SHP77 treated with DMSO at 0.1 percent for 48 hours (cell line): Measurements from ENCODE around the gene ANKRD27.
"Not testable (repeated sequence)": the region's sequence is repeated elsewhere in the genome, so short reads cannot be mapped to it uniquely, and the experiment has no call there.

Experiments used
- DNase-seq: peaks from one replicate; lab custom pipeline; 2025; lab: John Stamatoyannopoulos, UW

The ANKRD27 gene

GRCh38 chr19:32688311-32688710 lies 13.3 kb upstream of the ANKRD27 start:
- no peak for DNase-seq

DNA sequence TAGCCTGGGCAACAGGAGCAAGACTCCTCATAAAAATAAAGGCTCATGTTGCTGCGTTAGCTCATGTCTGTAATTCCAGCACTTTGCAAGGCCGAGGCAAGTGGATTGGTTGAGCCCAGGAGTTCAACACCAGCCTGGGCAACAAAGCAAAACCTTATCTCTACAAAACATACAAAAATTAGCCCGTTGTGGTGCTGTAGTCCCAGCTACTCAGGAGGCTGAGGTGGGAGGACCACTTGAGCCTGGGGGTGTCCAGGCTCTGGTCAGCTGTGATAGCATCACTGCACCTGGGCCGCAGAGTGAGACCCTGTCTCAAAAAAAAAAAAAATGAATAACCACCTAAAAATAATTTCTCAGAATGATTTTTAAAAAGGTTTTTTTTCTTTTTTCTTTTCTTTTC lies 12.7 kb upstream of the ANKRD27 start:
- DNase-seq: no peak

GRCh38 chr19:32686847-32687475 lies 12.0 kb upstream of the ANKRD27 start:
- no peak for DNase-seq

GRCh38 chr19:32682317-32682716 lies 7.3 kb upstream of the ANKRD27 start:
- no peak for DNase-seq

DNA sequence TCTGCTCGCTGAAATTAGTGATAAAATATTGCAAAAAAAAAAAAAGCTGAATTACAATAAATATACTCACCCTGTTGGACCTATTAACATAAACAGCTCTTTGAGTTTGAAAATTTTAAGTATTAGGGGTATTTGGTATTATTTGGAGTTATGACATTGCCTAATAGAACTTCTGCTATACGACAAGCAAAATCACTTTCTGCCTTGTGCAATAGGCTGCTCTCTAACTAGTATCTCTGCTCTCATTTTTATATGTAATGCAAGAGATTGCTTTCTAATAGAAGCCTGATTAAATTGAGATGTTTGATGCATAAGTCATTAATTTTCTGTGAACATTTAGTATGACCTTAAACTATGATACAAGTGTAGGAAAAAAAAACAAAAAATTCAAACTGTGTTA lies 6.0 kb upstream of the ANKRD27 start:
- no peak for DNase-seq

- no peak for DNase-seq
These were observed 2.7 kb upstream of the ANKRD27 start for GRCh38 chr19:32677657-32678056.

GRCh38 chr19:32676895-32677359 lies 1.9 kb upstream of the ANKRD27 start:
- no peak for DNase-seq

GRCh38 chr19:32676186-32676894 lies 1.4 kb upstream of the ANKRD27 start:
- no peak for DNase-seq

DNA sequence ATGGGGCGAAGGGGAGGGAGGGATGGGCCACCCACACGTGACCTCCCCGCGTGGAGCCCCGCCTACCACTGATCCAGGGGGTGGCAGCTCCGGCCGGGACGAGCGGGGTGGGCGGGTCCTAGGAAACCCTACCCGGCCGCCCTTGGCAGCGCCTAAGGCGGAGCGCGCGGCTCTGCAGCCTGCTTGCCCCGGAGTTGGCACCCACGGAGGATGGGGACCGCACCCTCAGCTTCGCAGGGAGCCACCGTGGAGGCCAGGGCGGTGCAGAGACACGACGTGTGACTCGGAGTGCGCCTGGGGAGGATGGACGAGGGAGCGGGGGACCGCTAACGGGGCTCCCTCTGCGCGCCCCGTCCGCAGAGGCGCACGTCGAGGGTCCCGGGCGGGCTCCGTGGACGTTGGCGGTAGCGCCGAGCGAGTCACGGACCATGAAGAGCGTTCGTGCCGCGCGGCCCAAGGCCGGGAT lies 773 bp upstream of the ANKRD27 start, which contains the start of gene RGS9BP:
TSS of gene RGS9BP (plus strand) at position 129 of the 466 bp plus-strand sequence. CDS start 416 bp downstream, outside the sequence.
- DNase-seq: no peak

GRCh38 chr19:32674153-32674930 lies 638 bp downstream of the ANKRD27 start:
- no peak for DNase-seq

GRCh38 chr19:32673573-32673972 lies 1.4 kb downstream of the ANKRD27 start:
- no peak for DNase-seq

- DNase-seq: no peak
These were observed 2.1 kb downstream of the ANKRD27 start for GRCh38 chr19:32672841-32673240.

GRCh38 chr19:32671883-32672593 lies 2.9 kb downstream of the ANKRD27 start:
- DNase-seq: no peak

- no peak for DNase-seq
These were observed 5.7 kb downstream of the ANKRD27 start for GRCh38 chr19:32669310-32669709.

GRCh38 chr19:32666084-32666483 lies 8.9 kb downstream of the ANKRD27 start:
- no peak for DNase-seq

GRCh38 chr19:32662186-32662585 lies 12.8 kb downstream of the ANKRD27 start:
- DNase-seq: no peak

- no peak for DNase-seq
These were observed 13.7 kb downstream of the ANKRD27 start for GRCh38 chr19:32661318-32661717.

GRCh38 chr19:32658527-32658926 lies 16.5 kb downstream of the ANKRD27 start:
- DNase-seq: no peak

GRCh38 chr19:32658075-32658474 lies 16.9 kb downstream of the ANKRD27 start:
- no peak for DNase-seq

DNA sequence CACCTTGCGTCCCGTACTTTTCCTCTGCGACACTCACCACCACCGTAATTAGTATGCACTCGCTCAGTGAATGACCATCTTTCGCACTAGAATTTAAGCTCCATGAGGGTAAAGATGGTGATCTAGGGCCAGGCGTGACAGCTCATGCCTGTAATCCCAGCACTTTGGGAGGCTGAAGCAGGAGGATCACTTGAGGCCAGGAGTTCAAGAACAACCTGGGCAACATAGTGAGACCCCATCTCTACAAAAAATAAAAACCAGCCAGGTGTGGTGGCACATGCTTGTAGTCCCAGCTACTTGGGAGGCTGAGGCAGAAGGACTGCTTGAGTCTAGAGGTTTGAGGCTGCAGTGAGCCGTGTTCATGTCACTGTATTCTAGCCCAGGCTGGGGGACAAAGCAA lies 18.6 kb downstream of the ANKRD27 start:
- not testable (repeated sequence) for DNase-seq

DNA sequence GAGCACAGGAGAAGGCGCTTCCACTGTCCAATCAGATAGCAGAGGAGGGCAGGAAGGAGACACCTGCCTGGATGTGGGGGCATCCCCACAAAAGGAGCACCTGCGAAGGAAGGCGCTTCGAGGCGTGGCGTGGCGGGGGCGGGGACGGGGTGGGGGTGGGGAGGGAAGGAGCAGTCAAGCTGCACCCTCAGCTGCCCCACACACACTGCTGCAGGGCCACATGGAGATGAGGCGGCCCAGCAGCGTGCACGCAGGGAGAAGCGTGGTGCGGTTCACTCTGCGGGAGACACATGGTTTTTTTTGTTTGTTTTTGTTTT lies 21.4 kb downstream of the ANKRD27 start:
- no peak for DNase-seq

DNA sequence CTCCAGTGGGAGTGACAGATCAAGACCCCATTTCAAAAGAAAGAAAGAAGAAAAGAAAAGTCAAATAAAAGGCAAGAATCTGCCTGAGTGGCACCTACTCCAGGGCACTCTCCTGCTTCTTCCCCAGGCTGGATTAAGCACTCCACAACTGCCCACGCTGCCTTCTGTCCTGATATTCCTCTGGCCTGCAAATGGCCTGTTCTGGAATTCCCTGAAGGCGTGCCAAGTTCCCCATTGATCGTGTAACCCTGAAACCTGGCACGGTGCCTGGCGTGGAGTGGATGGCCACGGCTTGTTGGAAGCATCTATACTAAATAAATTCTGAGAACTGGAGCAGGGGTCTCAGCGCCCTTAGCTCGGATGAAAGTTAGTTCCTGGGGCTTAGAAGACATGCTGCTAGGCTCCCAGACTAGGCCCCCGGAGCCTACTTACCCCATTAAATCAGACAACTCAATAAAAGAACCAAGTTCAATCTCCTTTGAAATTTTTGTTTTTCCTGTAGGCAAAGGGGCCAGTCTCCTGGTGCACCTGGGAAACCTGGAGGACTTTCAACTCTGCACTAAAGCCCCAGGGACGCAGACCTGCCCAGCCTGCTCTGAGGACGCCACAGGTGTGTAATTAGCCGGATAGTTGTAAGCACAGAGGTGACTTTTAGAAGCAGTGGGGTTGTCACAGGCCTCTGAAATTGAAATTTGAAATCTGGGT lies 21.9 kb downstream of the ANKRD27 start:
- no peak for DNase-seq
